HEK293 (cell line): ENCODE measurements around the gene PCDHA2.
"Not testable (repeated sequence)": the region's sequence is repeated elsewhere in the genome, so short reads cannot be mapped to it uniquely, and the experiment has no call there.

Source experiments
- CTCF ChIA-PET: fragments of 350-600 bp; formaldehyde crosslinking; extraction: SDS; loops from one replicate; lab custom pipeline; 2021; ENCODE audit warnings: antibody characterized with exemption; lab: Yijun Ruan, JAX
- POLR2A ChIA-PET: fragments of 300-600 bp; formaldehyde crosslinking; extraction: SDS; loops from one replicate; lab custom pipeline; 2020; ENCODE audit warnings: antibody characterized with exemption, inconsistent platforms; lab: Yijun Ruan, JAX
- H3K27ac ChIP-seq: fragments of 200-500 bp; sonication (Bioruptor generic); 2 replicates; pipeline ENCODE4 v1.5.1; 2014; ENCODE audit warnings: low read depth, low read length, control low read depth, inconsistent platforms; ENCODE audit errors: extremely low read depth
- H3K36me3 ChIP-seq, 2 experiments: fragments of 200-500 bp in 1 of 2; sonication (Bioruptor generic) in 1 of 2; 1 replicate in 1 of 2; 2 replicates in 1 of 2; pipeline ENCODE4 v1.5.1; 2014 to 2017; ENCODE audit warnings: inconsistent platforms in 2 of 2, low read length in 2 of 2; ENCODE audit not compliant: control insufficient read depth in 2 of 2, insufficient read depth in 1 of 2
- H3K4me1 ChIP-seq: fragments of 200-500 bp; sonication (Bioruptor generic); 2 replicates; pipeline ENCODE4 v1.5.1; 2014; ENCODE audit warnings: mild to moderate bottlenecking, low read length, inconsistent platforms; ENCODE audit not compliant: control insufficient read depth, insufficient read depth
- H3K4me3 ChIP-seq: 2 replicates; pipeline ENCODE4 v1.5.1; 2011; ENCODE audit warnings: low read depth, mild to moderate bottlenecking, control low read depth, low read length, moderate library complexity
- H3K9me3 ChIP-seq: fragments of 200-500 bp; sonication (Bioruptor generic); 2 replicates; pipeline ENCODE4 v1.5.1; 2014; ENCODE audit warnings: low read depth, low read length, inconsistent platforms; ENCODE audit not compliant: control insufficient read depth, insufficient read depth
- HOXC10 ChIP-seq: sonication (generic); formaldehyde crosslinking; IDR thresholded peaks from 2 replicates; pipeline ENCODE4 v1.8.1; 2023; ENCODE audit warnings: mild to moderate bottlenecking, missing genetic modification reagents
- INSM2 ChIP-seq: fragments of 450-650 bp; formaldehyde crosslinking; IDR thresholded peaks from 2 replicates; pipeline ENCODE4 v1.5.1; 2016; ENCODE audit warnings: missing biosample characterization, missing genetic modification characterization
- PRDM1 ChIP-seq: fragments of 450-650 bp; formaldehyde crosslinking; IDR thresholded peaks from 2 replicates; pipeline ENCODE4; 2016; ENCODE audit warnings: missing biosample characterization, missing genetic modification characterization
- REST ChIP-seq: fragments of 450-650 bp; formaldehyde crosslinking; IDR thresholded peaks from 2 replicates; pipeline ENCODE4 v1.5.1; 2016; ENCODE audit warnings: missing biosample characterization, missing genetic modification characterization
- ZBTB1 ChIP-seq: fragments of 450-650 bp; formaldehyde crosslinking; IDR thresholded peaks from 2 replicates; pipeline ENCODE4 v1.5.1; 2016; ENCODE audit warnings: missing biosample characterization, missing genetic modification characterization
- ZNF155 ChIP-seq: fragments of 450-650 bp; formaldehyde crosslinking; IDR thresholded peaks from 2 replicates; pipeline ENCODE4 v1.5.1; 2016; ENCODE audit warnings: missing biosample characterization, missing genetic modification characterization
- ZNF214 ChIP-seq: fragments of 450-650 bp; formaldehyde crosslinking; IDR thresholded peaks from 2 replicates; pipeline ENCODE4 v1.5.1; 2017; ENCODE audit warnings: missing biosample characterization, mild to moderate bottlenecking, missing genetic modification characterization, borderline replicate concordance
- ZNF23 ChIP-seq: fragments of 450-650 bp; formaldehyde crosslinking; IDR thresholded peaks from 2 replicates; pipeline ENCODE4 v1.5.1; 2016; ENCODE audit warnings: missing biosample characterization, missing genetic modification characterization, borderline replicate concordance
- ZNF48 ChIP-seq: fragments of 450-650 bp; formaldehyde crosslinking; IDR thresholded peaks from 2 replicates; pipeline ENCODE4 v1.5.1; 2016; ENCODE audit warnings: missing biosample characterization, missing genetic modification characterization
- ZNF544 ChIP-seq: fragments of 450-650 bp; formaldehyde crosslinking; IDR thresholded peaks from 2 replicates; pipeline ENCODE4 v1.5.0; 2017; ENCODE audit warnings: missing biosample characterization, missing genetic modification characterization
- ZNF623 ChIP-seq: fragments of 450-650 bp; formaldehyde crosslinking; IDR thresholded peaks from 2 replicates; pipeline ENCODE4 v1.5.1; 2016; ENCODE audit warnings: missing biosample characterization, missing genetic modification characterization
- ZSCAN18 ChIP-seq: fragments of 450-650 bp; formaldehyde crosslinking; IDR thresholded peaks from 2 replicates; pipeline ENCODE4 v1.5.1; 2016; ENCODE audit warnings: missing biosample characterization, missing genetic modification characterization

The PCDHA2 gene

GRCh38 chr5:140796072-140796717, 1.5 kb downstream of the PCDHA2 start:
- CTCF ChIA-PET: interaction anchor here (1.0 to 1.9 kb wide), 2 partner anchors 10 to 11 kb away, joined by 4 to 6 read pairs; partner anchors contain the start of genes PCDHA1 and PCDHA4
- POLR2A ChIA-PET, H3K9me3 ChIP-seq, H3K27ac ChIP-seq, H3K4me3 ChIP-seq: not testable (repeated sequence)
- peak; percentile 52; the same call in 1 of the 2 replicates for TF ChIP-seq REST (tag by site-specific recombination)
- TF ChIP-seq, all 188 proteins: peak for 1; not testable (repeated sequence) for 187
- H3K4me1 ChIP-seq, H3K36me3 ChIP-seq: not testable (repeated sequence)

- Histone ChIP-seq H3K9me3 (no peaks in the 10 kb centered on the region), H3K36me3 (no peaks in the 10 kb centered on the region), H3K4me1 (no peaks in the 10 kb centered on the region), H3K4me3 (no peak overlapping the region), H3K27ac (no peak overlapping the region)
- POLR2A ChIA-PET: no interaction called here
- CTCF ChIA-PET: no interaction called here
- TF ChIP-seq ZBTB1 (tag by site-specific recombination): no peak
- no peak for TF ChIP-seq ZNF544 (tag by site-specific recombination)
- no peak for TF ChIP-seq ZNF48 (tag by site-specific recombination)
- TF ChIP-seq PRDM1 (tag by site-specific recombination): no peak
- TF ChIP-seq ZNF155 (tag by site-specific recombination): no peak
- no peak for TF ChIP-seq ZNF623 (tag by site-specific recombination)
- no peak for TF ChIP-seq ZNF214 (tag by site-specific recombination)
- TF ChIP-seq HOXC10 (CRISPR knock-in tag): no peak
- TF ChIP-seq ZNF23 (tag by site-specific recombination): no peak
- no peak for TF ChIP-seq INSM2 (tag by site-specific recombination)
Measured at GRCh38 chr5:140796718-140797095, 2.1 kb downstream of the PCDHA2 start.

- ChIA-PET CTCF (interaction anchor here (0.5 to 0.6 kb wide), 2 partner anchors 462 to 525 kb away, joined by 3 read pairs; no protein-coding TSS in a partner anchor), POLR2A (no interaction called here)
- H3K36me3 ChIP-seq: no peaks in the 10 kb centered on the region
- no peaks in the 10 kb centered on the region for H3K4me1 ChIP-seq
- H3K4me3 ChIP-seq: no peak within 1 kb of the TSS
- H3K9me3 ChIP-seq: no peaks in the 10 kb centered on the region
- H3K27ac ChIP-seq: no peak within 1 kb of the TSS
- TF ChIP-seq PRDM1 (tag by site-specific recombination) (no peak), ZSCAN18 (tag by site-specific recombination) (no peak), REST (tag by site-specific recombination) (no peak)
Measured at GRCh38 chr5:140800816-140801493, 6.3 kb downstream of the PCDHA2 start, which contains the start of gene PCDHA3. TSS of gene PCDHA3 (plus strand) at chr5:140801057.
